Measurements from ENCODE around the gene SLC7A9. TPM values are rescaled to one million over a fixed set of nuclear protein-coding genes. Genes with fewer than 3 reads are reported as not detected.

The SLC7A9 gene
- total RNA-seq, 1 experiment from 2014 or later = 1.3 TPM

GRCh38 chr19:32914879-32915660 lies 45.5 kb upstream of the SLC7A9 start:
- BruUV-seq (replicated peaks) = no TSS peak
- Mint-ChIP-seq H3K27me3 (ENCODE audit: unreplicated experiment) (no peaks in the 10 kb centered on the region), H3K9me3 (ENCODE audit: low read depth, unreplicated experiment) (no peaks in the 10 kb centered on the region), H3K4me3 (ENCODE audit: low read depth, unreplicated experiment) (no peak overlapping the region), H3K27ac (ENCODE audit: unreplicated experiment) (no peak overlapping the region), H3K36me3 (ENCODE audit: insufficient read depth, unreplicated experiment) (peaks cover 10% of the 10 kb centered on the region), H3K4me1 (ENCODE audit: low read depth, unreplicated experiment) (no peaks in the 10 kb centered on the region)
- intact Hi-C loops (cut with micrococcal nuclease; ENCODE audit: unreplicated experiment) = no loop called here
- CTCF ChIA-PET = no interaction called here
- TF ChIP-seq CTCF (IDR thresholded peaks at IDR 0.05; ENCODE audit: unreplicated experiment) = no peak
- DNase-seq = no peak

GRCh38 chr19:32911467-32911866 lies 41.9 kb upstream of the SLC7A9 start:
- no peak for TF ChIP-seq CTCF (IDR thresholded peaks at IDR 0.05; ENCODE audit: unreplicated experiment)
- Mint-ChIP-seq H3K27me3 (ENCODE audit: unreplicated experiment) (no peaks in the 10 kb centered on the region), H3K36me3 (ENCODE audit: insufficient read depth, unreplicated experiment) (peaks cover 5% of the 10 kb centered on the region), H3K27ac (ENCODE audit: unreplicated experiment) (no peak overlapping the region), H3K4me1 (ENCODE audit: low read depth, unreplicated experiment) (no peaks in the 10 kb centered on the region), H3K9me3 (ENCODE audit: low read depth, unreplicated experiment) (no peaks in the 10 kb centered on the region), H3K4me3 (ENCODE audit: low read depth, unreplicated experiment) (no peak overlapping the region)
- no peak for DNase-seq
- no TSS peak for BruUV-seq (replicated peaks)
- intact Hi-C loops (cut with micrococcal nuclease; ENCODE audit: unreplicated experiment) = no loop called here
- CTCF ChIA-PET = no interaction called here

GRCh38 chr19:32910874-32911273 lies 41.3 kb upstream of the SLC7A9 start:
- no peaks in the 10 kb centered on the region for H3K27me3 Mint-ChIP-seq (ENCODE audit: unreplicated experiment)
- CTCF ChIA-PET = no interaction called here
- no peak overlapping the region for H3K4me3 Mint-ChIP-seq (ENCODE audit: low read depth, unreplicated experiment)
- intact Hi-C loops (cut with micrococcal nuclease; ENCODE audit: unreplicated experiment) = no loop called here
- TF ChIP-seq CTCF (IDR thresholded peaks at IDR 0.05; ENCODE audit: unreplicated experiment) = no peak
- no peaks in the 10 kb centered on the region for H3K9me3 Mint-ChIP-seq (ENCODE audit: low read depth, unreplicated experiment)
- no TSS peak for BruUV-seq (replicated peaks)
- H3K27ac Mint-ChIP-seq (ENCODE audit: unreplicated experiment) = no peak overlapping the region
- no peak for DNase-seq
- H3K36me3 Mint-ChIP-seq (ENCODE audit: insufficient read depth, unreplicated experiment) = peaks cover 5% of the 10 kb centered on the region
- no peaks in the 10 kb centered on the region for H3K4me1 Mint-ChIP-seq (ENCODE audit: low read depth, unreplicated experiment)

GRCh38 chr19:32910094-32910493 lies 40.5 kb upstream of the SLC7A9 start:
- no peaks in the 10 kb centered on the region for H3K9me3 Mint-ChIP-seq (ENCODE audit: low read depth, unreplicated experiment)
- DNase-seq = no peak
- no TSS peak for BruUV-seq (replicated peaks)
- no peaks in the 10 kb centered on the region for H3K4me1 Mint-ChIP-seq (ENCODE audit: low read depth, unreplicated experiment)
- no peaks in the 10 kb centered on the region for H3K27me3 Mint-ChIP-seq (ENCODE audit: unreplicated experiment)
- no peak overlapping the region for H3K27ac Mint-ChIP-seq (ENCODE audit: unreplicated experiment)
- H3K36me3 Mint-ChIP-seq (ENCODE audit: insufficient read depth, unreplicated experiment) = peaks cover 5% of the 10 kb centered on the region
- no peak overlapping the region for H3K4me3 Mint-ChIP-seq (ENCODE audit: low read depth, unreplicated experiment)
- CTCF ChIA-PET = no interaction called here
- intact Hi-C loops (cut with micrococcal nuclease; ENCODE audit: unreplicated experiment) = no loop called here
- TF ChIP-seq CTCF (IDR thresholded peaks at IDR 0.05; ENCODE audit: unreplicated experiment) = no peak
